ENCODE results near the gene UBE2J2.

The UBE2J2 gene

GRCh38 chr1:1229770-1230169, 43.9 kb downstream of the UBE2J2 start:
- no peak for TF ChIP-seq CTCF (IDR thresholded peaks at IDR 0.05; ENCODE audit: extremely low read depth, missing control alignments)
- DNase-seq (ENCODE audit: low spot score): no peak

- no peak for TF ChIP-seq CTCF (IDR thresholded peaks at IDR 0.05; ENCODE audit: extremely low read depth, missing control alignments)
- DNase-seq (ENCODE audit: low spot score): no peak
Measured at GRCh38 chr1:1228596-1229321, 44.9 kb downstream of the UBE2J2 start.

GRCh38 chr1:1228187-1228586, 45.5 kb downstream of the UBE2J2 start:
- TF ChIP-seq CTCF (IDR thresholded peaks at IDR 0.05; ENCODE audit: extremely low read depth, missing control alignments): no peak
- no peak for DNase-seq (ENCODE audit: low spot score)

- DNase-seq (ENCODE audit: low spot score): no peak
- TF ChIP-seq CTCF (IDR thresholded peaks at IDR 0.05; ENCODE audit: extremely low read depth, missing control alignments): no peak
Measured at GRCh38 chr1:1227386-1227785, 46.3 kb downstream of the UBE2J2 start.

GRCh38 chr1:1226566-1227362, 46.9 kb downstream of the UBE2J2 start:
- DNase-seq (ENCODE audit: low spot score): no peak
- TF ChIP-seq CTCF (IDR thresholded peaks at IDR 0.05; ENCODE audit: extremely low read depth, missing control alignments): no peak

GRCh38 chr1:1225913-1226312, 47.7 kb downstream of the UBE2J2 start:
- TF ChIP-seq CTCF (IDR thresholded peaks at IDR 0.05; ENCODE audit: extremely low read depth, missing control alignments): no peak
- no peak for DNase-seq (ENCODE audit: low spot score)

GRCh38 chr1:1225238-1225845, 48.3 kb downstream of the UBE2J2 start:
- DNase-seq (ENCODE audit: low spot score): no peak
- TF ChIP-seq CTCF (IDR thresholded peaks at IDR 0.05; ENCODE audit: extremely low read depth, missing control alignments): no peak
